ENCODE results near the gene PAN3.

PAN3 gene

DNA sequence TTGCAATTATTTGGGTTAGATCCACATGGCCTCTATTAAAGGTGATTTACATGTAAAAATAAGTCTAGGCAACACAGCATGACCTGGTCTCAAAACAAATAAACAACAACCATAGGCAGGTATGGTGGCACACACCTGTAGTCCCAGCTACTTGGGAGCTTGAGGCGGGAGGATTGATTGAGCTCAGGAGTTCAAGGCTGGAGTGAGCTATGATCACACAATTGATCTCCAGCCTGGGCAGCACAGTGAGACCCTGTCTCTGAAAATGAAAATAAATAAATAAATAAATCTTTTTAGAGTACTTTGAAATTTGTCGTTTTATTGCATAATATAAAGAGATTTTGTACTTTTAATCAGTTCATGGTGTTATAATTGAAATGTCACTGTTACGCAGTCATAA is 93.3 kb downstream of the PAN3 start:
- TF ChIP-seq, protein P1, sequence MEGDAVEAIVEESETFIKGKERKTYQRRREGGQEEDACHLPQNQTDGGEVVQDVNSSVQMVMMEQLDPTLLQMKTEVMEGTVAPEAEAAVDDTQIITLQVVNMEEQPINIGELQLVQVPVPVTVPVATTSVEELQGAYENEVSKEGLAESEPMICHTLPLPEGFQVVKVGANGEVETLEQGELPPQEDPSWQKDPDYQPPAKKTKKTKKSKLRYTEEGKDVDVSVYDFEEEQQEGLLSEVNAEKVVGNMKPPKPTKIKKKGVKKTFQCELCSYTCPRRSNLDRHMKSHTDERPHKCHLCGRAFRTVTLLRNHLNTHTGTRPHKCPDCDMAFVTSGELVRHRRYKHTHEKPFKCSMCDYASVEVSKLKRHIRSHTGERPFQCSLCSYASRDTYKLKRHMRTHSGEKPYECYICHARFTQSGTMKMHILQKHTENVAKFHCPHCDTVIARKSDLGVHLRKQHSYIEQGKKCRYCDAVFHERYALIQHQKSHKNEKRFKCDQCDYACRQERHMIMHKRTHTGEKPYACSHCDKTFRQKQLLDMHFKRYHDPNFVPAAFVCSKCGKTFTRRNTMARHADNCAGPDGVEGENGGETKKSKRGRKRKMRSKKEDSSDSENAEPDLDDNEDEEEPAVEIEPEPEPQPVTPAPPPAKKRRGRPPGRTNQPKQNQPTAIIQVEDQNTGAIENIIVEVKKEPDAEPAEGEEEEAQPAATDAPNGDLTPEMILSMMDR (IDR thresholded peaks at IDR 0.05; ENCODE audit: borderline replicate concordance, control extremely low read depth, extremely low read depth, insufficient read depth, missing control alignments), result no peak
- DNase-seq (ENCODE audit: low spot score), result no peak
- in situ Hi-C loops (cut with MboI; ENCODE audit: low sequenced_read_pairs, unreplicated experiment), result no loop called here

DNA sequence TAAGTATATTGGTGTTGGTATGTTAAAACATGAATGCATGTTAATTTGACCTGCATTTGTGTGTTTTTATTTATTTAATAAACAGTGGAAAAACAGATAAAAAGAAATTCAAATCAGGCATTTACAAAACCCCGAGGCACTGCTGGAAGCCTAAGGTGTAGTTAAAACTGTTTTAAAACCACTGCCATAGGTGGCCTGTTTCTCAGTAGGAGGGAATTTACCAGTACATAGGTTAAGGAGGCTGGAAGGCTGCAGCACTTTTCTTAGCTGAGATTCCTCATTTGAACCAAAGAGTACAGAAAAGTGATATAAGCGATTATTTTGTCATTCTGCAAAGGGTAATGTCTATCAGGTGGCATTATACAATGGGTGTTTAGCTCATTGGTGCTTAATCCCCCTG is 99.6 kb downstream of the PAN3 start:
- no peak for DNase-seq (ENCODE audit: low spot score)
- TF ChIP-seq, protein P1 (IDR thresholded peaks at IDR 0.05; ENCODE audit: borderline replicate concordance, control extremely low read depth, extremely low read depth, insufficient read depth, missing control alignments), result no peak
- in situ Hi-C loops (cut with MboI; ENCODE audit: low sequenced_read_pairs, unreplicated experiment), result no loop called here

DNA sequence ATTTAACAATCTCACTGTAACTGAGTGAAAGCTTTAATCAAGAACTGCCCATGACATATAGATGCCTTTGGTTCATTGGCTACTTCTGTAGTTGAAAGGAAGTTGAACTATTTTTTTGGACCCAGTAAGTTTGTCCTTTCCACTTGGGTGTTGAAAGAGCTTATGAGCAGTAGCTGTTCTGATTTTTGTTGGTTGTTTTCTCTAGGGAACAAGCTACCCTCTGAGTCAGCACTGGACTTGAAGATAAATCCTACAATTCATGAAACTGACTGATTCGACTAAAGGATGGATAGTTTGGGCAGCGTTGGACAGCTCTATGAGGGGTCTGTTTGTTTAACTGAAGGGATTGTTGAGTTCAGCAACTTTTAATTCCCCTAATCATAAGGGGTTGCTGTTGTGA is 101.0 kb downstream of the PAN3 start:
- DNase-seq (ENCODE audit: low spot score), result no peak
- in situ Hi-C loops (cut with MboI; ENCODE audit: low sequenced_read_pairs, unreplicated experiment), result no loop called here
- TF ChIP-seq, protein P1 (IDR thresholded peaks at IDR 0.05; ENCODE audit: borderline replicate concordance, control extremely low read depth, extremely low read depth, insufficient read depth, missing control alignments), result no peak

DNA sequence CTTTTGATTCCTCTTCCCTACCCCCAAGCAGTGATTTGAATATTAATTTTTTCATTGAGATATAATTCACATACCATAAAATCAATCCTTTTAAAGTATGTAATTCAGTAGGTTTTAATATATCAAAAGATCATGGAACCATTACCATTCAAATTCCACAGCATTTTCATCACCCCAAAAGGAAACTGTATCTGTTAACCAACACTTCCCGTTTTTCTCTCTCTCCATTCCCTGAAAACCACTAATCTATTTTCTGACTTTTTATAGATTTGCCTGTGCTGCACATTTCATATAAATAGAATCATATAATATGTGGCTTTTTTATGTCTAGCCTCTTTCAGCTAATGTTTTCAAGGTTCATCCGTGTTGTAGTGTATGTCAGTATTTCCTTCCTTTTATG is 107.1 kb downstream of the PAN3 start:
- in situ Hi-C loops (cut with MboI; ENCODE audit: low sequenced_read_pairs, unreplicated experiment), result no loop called here
- TF ChIP-seq, protein P1 (IDR thresholded peaks at IDR 0.05; ENCODE audit: borderline replicate concordance, control extremely low read depth, extremely low read depth, insufficient read depth, missing control alignments), result no peak
- no peak for DNase-seq (ENCODE audit: low spot score)

DNA sequence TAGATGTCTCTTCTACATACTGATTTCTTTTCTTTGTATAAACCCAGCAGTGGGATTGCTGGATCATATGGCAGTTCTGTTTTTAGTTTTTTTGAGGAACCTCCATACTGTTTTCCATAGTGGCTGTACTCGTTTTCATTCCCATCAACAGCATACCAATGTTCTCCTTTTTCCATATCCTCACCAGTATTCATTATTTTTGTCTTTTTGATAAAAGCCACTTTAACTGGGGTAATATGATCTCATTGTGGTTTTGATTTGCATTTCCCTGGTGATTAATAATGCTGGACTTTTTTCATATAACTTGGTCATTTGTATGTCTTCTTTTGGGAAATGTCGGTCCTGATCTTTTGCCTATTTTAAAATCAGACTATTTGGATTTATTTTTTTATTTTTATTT is 108.5 kb downstream of the PAN3 start:
- TF ChIP-seq, protein P1 (IDR thresholded peaks at IDR 0.05; ENCODE audit: borderline replicate concordance, control extremely low read depth, extremely low read depth, insufficient read depth, missing control alignments), result no peak
- in situ Hi-C loops (cut with MboI; ENCODE audit: low sequenced_read_pairs, unreplicated experiment), result no loop called here
- DNase-seq (ENCODE audit: low spot score), result no peak

DNA sequence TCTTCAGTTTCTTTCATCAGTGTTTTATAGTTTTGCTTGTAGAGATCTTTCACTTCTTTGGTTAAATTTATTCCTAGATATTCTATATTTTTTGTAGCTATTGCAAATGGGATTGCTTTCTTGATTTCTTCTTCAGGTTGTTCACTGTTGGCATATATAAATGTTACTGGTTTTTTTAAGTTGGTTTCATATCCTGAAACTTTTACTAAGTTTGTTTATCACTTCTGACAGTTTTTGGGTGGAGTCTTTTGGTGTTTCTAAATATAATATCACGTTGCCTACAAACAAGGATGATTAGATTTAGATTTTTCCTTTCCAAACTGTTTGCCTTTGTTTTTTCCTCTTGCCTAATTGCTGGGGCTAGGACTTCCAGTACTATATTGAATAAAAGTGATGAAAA is 109.7 kb downstream of the PAN3 start:
- DNase-seq (ENCODE audit: low spot score), result no peak
- TF ChIP-seq, protein P1 (IDR thresholded peaks at IDR 0.05; ENCODE audit: borderline replicate concordance, control extremely low read depth, extremely low read depth, insufficient read depth, missing control alignments), result no peak
- in situ Hi-C loops (cut with MboI; ENCODE audit: low sequenced_read_pairs, unreplicated experiment), result no loop called here

DNA sequence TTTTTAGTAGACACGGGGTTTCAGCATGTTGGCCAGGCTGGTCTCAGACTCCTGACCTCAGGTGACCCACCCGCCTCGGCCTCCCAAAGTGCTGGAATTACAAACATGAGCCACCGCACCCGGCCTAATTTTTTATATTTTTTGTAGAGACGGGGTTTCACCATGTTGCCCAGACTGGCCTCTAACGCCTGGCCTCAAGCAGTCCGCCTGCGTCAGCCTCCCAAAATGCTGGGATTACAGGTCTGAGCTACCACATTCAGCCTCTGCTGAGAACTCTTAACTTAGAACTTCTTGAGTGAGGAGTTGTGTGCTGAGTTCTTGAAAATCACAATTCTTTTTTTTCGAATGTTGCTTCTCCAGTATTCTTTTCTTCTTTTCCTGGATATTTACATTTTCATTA is 112.2 kb downstream of the PAN3 start:
- TF ChIP-seq, protein P1 (IDR thresholded peaks at IDR 0.05; ENCODE audit: borderline replicate concordance, control extremely low read depth, extremely low read depth, insufficient read depth, missing control alignments), result no peak
- in situ Hi-C loops (cut with MboI; ENCODE audit: low sequenced_read_pairs, unreplicated experiment), result no loop called here
- no peak for DNase-seq (ENCODE audit: low spot score)

Data from GM13976 (cell line).